GM19023 (cell line): ENCODE results near the gene OR2A42.
"Not testable (repeated sequence)": the region's sequence is repeated elsewhere in the genome, so short reads cannot be mapped to it uniquely, and the experiment has no call there.

ENCODE experiments used
- ATAC-seq: cut with Tn5 transposase; IDR thresholded peaks from one replicate; pipeline ENCODE4 v1.9.1; 2021; ENCODE audit warnings: mild to moderate bottlenecking, moderate library complexity; ENCODE audit not compliant: unreplicated experiment

OR2A42 gene, protein sequence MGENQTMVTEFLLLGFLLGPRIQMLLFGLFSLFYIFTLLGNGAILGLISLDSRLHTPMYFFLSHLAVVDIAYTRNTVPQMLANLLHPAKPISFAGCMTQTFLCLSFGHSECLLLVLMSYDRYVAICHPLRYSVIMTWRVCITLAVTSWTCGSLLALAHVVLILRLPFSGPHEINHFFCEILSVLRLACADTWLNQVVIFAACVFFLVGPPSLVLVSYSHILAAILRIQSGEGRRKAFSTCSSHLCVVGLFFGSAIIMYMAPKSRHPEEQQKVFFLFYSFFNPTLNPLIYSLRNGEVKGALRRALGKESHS

DNA sequence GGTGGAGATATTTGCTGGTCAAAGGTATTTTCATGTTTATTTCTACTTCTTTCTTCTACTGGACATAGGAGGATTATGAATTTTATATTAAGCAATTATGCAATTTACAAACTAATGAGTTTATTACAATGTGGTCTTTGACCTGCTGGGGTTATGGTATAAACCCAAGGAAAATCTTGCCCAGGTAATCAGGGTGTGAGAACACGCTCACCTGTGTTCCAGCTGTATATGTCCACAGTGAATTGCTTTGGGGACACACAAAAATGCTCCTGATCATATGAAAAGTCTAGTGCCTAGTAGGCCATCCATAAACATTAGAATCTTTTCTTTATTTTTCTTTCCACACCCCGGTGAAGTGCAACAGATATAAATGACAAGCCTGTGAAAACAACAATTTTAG lies at the start of gene OR2A42:
Gene OR2A42 (minus strand): TSS at position 241 of the 400 bp plus-strand sequence. CDS start 6,762 bp downstream, outside the sequence.
- ATAC-seq = not testable (repeated sequence)

DNA sequence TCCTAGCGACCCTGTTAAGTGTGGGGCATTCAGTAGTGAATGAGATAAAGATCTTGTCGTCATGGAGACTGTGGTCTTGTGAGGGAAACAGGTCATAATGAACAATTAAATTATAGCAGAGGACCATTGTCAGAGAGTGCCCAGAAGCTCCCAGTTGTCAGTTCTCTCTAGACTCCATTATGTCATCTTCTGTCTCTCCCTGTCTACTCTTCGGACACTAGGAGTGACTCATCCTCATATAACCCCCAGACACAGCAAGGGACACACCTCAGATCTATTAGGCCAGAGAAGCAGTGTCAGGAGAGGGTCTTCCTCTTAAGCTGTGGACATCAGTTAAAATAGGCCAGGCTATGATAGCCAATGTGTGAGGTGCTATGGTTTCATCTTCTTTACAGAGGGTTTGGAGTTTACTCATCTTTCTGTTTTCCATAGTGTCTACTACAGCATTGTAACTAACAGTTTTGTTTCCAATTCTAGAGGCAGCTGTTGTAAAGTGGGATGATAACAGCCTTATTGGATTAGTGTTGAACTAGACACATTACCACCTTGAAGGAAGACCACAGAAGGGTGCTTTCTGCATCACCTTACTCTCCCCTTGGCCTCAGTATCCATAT lies 47.9 kb upstream of the OR2A42 start:
- not testable (repeated sequence) for ATAC-seq

DNA sequence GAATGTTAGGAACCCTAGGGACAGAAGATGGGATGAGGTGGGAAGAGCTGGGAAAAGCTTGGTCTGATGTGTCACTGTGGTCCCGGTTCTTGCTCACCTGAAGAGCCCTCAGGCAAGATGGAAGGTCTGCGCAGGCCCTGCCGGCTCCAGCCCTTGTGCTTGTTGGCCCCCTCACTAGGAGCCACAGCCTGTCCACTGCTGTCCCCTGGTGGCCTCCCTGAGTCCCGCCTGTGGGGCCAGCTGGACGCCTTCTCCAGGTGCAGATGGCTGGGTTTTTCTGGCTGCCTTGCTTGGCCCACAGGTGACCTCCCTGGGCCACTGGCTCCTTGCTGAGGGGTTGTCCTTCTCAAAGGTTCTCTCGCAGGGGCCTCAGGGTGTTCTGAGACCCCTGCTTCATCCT lies 44.3 kb upstream of the OR2A42 start:
- ATAC-seq = not testable (repeated sequence)

DNA sequence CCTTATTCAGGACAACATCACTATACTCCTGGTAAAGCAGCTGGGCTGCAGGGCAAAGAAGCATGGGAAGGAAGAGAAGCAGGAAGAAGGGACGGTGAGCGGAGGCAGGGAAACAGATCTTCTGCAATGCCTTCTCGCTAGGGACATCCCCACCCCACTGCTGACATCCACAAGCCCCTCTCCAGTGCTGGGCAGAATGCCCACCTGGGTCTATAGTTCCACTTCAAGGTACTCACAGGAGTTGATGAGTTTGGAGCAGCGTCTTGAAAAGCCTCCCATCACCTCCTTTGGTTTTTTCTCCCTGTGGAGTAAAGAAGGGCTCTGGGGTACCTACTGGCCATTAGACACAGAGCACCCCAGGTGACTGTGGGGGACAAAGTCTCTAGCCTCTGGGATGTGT lies 43.1 kb upstream of the OR2A42 start:
- not testable (repeated sequence) for ATAC-seq

DNA sequence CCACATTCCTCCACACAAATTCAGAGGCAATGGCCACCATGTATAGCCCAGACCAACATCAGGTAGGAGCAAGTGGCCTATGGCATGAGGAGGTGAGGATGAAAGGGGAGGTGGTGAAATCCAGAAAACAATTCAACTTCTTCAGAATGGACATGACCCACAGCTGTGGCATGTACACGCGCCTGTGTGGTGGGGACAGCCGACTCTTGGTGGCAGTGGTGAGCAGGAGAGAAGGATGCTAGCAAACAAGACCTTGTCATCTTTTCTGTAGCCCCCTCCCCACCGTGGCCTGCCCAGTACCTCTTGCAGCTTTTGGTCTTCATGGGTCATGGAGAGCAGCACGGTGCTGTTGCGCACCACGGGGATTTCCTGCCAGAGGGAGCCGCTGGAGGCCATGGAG lies 42.6 kb upstream of the OR2A42 start:
- not testable (repeated sequence) for ATAC-seq

DNA sequence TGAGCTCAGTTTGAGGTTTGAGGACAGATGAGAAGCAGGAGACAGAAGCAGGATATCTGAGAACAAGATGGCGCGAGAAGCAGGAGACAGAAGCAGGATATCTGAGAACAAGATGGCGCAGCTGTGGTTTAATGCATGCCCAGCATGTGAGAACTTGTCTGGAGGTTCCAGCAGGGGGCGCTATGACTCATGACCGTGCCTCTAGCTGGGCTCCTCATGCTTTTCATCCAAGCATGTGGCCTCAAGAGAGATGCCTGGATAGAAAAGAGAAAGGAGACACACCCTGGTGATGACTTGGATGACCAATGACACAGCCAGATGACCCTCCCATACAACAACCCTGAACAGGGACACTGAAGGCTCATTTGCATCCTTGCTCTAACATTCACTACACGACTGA lies 40.6 kb upstream of the OR2A42 start:
- not testable (repeated sequence) for ATAC-seq

DNA sequence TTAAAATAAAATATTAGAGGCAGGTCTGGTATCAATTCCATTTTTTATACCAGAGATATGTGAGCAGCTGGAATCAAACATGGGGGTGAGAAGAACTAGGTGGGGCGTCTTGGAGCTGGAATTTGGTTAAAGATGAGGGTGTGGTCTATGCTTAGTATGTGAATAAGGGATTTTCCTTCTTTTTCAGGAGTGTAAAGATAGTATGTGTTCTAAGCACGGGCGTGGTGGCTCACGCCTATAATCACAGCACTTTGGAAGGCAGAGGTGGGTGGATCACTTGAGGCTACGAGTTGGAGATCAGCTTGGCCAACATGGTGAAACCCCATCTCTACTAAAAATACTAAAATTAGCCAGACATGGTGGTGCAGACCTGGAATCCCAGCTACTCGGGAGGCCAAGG lies 35.9 kb upstream of the OR2A42 start:
- not testable (repeated sequence) for ATAC-seq

DNA sequence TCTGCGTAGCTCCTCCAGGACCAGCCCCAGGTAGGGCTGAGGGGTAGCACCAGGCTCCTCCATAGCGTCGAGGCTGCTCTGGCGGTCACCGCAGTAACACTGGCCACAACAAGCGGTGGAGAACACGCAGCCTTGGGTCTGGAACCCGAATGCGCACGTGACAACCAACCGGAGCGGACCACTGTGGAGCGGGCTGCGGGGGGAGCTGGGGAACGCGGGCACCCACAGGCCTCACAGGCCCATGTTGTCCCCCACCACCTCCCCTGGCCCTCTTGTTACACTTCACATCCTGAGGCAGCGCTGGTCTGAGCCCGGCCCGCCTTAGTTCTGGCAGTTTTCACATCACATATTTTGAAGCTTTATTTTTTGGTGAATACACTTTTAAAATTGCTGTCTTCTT lies 29.8 kb upstream of the OR2A42 start, which contains the start of gene CTAGE8:
Gene CTAGE8 (minus strand): TSS at position 101 of the 400 bp plus-strand sequence. CDS start 38 bp downstream, at position 63.
- ATAC-seq = not testable (repeated sequence)

DNA sequence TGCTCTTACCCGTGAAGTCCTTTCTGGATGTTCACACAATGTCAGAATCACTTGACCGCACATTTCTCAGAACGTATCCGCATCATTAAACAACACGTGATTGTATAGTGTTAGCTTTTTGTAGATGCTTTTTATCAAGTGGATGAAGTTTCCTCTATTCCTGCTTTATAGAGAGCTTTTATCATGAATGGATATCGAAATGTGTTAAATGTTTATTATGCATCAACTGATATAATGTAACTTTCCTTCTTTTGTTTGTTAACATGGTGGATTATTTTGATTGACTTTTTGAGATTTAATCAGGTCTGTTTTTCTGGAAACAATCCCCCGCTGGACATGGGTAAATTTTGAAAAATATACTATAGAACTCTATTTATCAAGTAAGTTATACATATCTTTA lies 25.3 kb upstream of the OR2A42 start, which contains the start of gene OR2A7:
Gene OR2A7 (minus strand): TSS at position 101 of the 400 bp plus-strand sequence. CDS start 5,164 bp downstream, outside the sequence.
- not testable (repeated sequence) for ATAC-seq

DNA sequence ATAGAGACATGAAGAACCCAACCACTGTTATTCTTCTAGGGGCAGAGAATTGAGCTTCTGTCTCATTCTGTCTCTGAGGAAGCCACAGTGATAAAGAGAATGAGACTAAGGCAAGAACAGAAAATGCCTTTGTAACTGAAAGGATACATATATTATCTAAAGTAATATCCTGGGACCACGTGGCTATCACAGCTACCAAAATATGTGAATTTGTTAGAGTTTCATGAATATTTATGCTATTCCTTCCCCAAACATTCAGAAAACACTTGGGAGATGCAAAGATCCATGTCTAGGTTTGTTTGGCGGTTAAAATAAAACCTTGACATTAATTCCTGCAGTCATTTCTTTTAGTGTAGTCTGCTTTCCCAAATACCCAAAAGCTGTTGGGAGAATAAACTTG lies 22.7 kb upstream of the OR2A42 start:
- ATAC-seq = not testable (repeated sequence)

DNA sequence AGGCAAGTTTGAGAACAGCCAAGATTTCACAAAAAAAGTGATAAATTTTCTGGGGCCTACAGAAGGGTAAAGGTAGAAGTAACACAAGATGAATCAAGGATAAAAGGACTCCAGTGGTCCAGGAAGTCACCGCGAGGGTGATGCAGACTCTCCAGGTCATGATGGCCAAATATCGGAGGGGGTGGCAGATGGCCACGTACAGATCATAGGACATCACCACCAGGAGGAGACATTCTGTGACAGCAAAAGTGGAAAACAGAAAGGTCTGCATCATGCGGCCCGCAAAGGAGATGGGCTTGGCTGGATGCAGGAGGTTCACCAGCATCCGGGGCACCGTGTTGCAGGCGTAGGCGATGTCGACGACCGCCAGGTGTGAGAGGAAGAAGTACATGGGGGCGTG lies 19.7 kb upstream of the OR2A42 start:
- ATAC-seq = not testable (repeated sequence)

DNA sequence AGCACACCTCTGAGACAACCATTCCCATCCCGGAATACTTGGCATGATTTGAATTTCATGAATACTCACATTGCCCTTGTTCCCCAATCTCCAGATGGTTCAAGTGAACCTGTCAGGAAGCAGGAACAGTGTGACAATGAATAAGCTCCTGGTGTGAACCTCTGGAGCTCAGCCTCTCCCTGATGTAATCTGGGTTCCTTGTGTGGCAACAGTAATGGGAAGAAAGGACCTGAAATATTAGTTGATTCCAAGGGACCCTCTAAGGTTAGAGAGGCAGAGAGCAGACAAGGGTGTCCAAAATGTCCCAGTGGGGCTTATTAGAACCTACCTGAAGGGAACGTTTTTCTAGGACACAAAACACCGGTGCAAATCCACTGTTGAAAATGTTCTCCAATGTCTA lies 16.7 kb upstream of the OR2A42 start:
- ATAC-seq = no peak

DNA sequence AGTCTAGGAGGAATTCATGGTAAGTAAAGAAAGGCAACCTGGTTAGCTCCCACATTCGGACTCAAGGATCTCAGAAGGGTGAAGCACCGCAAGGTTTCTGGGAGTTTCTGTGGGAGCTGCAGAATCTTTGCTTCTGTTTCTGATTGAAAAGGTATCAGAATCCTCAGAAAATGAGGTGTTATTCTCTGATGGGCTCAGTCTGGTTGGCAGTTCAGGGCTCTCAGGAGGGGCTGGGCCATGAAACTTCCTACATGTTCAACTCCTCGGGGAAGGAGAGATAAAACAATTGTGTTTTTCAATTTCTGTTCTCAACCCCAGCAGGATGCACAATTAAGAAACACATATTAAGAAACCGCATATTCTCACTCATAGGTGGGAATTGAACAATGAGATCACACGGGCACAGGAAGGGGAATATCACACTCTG lies 16.1 kb upstream of the OR2A42 start:
- no peak for ATAC-seq

DNA sequence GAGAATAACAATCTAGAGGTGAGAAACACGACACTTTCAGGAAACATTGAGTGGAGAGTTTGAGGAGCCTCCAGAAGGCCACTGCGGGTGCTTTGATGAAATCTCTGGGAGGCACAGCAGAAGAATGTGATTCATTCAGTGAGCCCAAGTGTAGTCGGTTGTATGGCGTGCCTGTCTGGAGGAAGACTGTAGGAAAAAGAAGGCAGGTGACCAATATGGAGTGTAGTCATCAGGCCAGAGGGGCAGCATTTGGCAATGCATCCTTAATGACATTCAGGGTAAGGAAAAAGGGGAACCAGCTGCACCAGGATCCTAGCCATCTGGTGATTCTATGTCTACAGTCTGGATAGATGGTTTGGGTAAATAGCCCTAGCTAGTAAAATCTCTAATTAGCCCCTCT lies 12.9 kb upstream of the OR2A42 start:
- not testable (repeated sequence) for ATAC-seq

DNA sequence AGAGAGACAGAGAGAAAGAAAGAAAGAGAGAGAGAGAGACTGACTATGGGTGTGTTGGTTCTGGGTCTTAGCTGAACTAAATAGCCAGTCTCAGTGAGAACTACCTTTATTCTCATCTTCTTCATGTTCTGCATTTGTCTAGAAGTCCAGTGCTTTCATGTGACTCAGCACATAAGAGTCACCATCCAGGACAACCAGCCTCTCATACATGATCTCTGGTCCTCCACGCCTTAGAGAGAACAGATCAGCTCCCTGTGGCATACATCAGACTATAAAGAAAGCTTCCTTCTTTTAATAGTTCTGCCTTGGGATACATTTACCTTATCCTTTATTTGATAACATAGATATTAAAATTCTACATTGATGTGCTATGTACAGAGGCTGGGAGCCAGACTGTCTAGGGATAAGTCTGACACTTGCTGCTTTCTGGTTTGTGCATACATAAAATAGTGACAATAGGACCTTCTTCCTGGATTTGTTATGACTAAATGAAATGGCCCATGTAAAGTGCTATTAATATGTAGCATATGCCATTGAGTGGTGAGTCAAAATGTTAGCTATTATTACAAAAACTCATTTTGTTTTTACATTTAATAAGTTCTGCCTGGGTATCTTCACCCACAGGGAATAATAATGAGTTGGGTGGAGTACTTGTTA lies 8.4 kb upstream of the OR2A42 start:
- not testable (repeated sequence) for ATAC-seq

DNA sequence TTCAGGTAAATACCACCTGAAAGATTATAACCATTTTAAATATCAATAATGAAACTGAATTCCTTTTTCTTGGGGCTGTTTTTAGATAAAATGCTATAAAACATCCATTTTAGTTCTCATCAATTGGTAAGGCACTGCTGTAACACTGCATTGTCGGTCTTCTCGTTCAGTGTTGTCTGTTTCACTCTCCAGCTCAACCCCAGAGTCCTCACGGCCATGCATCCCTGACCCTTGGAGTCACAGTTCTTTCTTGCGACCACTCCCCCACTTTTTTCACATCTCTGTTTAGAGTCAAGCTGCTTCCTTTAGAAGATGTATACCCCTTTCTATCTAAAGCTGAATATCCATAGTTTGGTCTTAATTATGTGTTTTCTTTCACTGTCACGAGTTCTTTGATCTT lies 7.6 kb upstream of the OR2A42 start:
- not testable (repeated sequence) for ATAC-seq

DNA sequence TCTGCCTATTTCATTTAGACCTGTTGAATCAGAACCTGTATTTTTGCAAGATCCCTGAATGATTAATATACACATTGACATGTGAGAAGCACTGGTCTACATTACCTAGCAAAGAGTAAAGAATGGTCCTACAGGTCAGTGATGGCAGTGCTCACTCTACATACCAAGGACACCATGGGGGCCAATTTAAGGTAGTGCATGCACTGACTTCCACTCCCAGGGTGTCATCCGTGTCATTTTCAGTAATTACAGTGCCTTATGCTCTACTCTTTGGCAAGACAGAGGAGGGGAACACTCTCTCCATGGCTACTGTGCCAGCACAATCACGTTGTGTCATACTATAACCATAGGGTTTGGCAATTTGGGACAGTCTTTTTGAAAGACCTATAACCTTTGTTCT lies 6.0 kb upstream of the OR2A42 start:
- ATAC-seq = not testable (repeated sequence)

DNA sequence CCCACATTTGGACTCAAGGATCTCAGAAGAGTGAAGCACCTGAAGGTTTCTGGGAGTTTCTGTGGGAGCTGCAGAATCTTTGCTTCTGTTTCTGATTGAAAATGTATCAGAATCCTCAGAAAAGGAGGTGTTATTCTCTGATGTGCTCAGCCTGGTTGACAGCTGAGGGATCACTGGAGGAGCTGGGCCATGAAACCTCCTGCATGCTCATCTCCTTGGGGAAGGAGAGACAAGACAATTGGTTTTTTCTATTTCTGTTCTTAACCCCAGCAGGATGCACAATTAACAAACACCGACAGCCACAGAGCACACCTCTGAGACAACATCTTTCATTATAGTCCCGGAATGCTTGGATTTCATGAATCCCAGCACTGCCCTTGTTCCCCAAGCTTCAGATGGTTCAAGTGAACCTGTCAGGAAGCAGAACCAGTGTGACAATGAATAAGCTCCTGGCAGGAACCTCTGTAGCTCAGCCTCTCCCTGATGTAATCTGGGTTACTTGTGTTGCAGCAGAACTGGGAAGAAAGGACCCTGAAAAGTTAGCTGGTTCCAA lies 799 bp downstream of the OR2A42 start:
- not testable (repeated sequence) for ATAC-seq

DNA sequence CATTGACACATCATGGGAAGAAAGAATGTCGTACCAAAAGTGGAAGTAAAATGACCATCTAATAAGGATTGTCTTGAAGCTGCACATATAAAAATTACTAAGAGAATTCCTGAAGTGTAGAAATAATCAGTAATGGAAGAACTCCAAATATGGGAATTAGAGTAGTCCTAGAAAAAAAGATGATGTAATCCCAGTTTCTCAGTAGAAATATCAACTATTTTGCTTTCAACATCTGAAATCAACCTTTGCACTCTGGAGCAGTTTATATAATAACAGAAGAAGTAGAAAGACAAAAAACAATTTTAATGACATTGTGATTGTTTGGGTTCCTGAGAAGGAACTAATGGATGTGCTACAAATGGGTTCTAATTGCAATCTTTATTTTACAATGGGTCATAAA lies 6.4 kb downstream of the OR2A42 start:
- not testable (repeated sequence) for ATAC-seq

DNA sequence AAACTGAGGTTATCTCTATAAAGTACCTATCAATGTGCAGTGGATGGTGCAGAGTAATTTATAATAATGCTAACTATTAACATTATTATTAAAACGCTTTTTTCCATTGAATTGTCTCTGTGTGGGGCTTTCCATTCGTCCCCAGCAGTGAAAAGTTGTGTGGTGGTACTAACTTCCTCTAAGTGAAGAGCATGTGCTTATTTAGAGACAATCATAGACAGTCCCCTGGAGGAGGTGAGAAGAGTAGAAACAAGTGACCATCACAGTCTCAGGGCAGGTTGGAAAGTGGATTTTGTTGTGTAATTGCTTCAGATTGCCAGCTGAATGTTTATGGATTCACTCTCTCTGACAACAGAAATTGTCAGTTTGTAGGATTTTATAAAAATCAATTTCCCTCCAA lies 8.4 kb downstream of the OR2A42 start:
- not testable (repeated sequence) for ATAC-seq

DNA sequence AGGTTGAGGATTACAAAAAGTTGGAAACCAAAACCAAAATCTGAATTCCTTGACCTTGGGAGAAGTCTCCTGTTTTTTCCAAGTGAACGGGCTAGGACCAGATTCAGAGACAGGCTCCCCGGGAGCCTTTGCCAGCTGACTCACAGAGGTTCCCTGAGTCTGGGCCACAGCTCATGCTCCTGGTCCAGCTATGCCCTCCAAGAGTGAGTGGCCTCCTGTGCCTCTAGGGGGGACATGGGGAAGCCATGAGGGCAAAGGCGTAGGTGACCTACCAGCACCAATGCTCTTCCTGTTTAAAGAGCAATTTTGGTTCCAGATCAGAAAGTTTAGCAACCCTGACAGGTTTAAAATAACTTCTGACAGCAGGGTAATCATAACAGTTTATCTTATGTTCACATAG lies 10.6 kb downstream of the OR2A42 start:
- not testable (repeated sequence) for ATAC-seq
